Brain microvascular endothelial cell (primary cell): Measurements from ENCODE around the gene SMIM17.

Source experiments
- DNase-seq: peaks from one replicate; pipeline ENCODE4 v3.0.0-alpha.2; 2020
- H3K27ac ChIP-seq: fragments of 250-450 bp; sonication (Bioruptor Pico); 2 replicates; pipeline ENCODE4 v1.5.1; 2020; ENCODE audit warnings: mild to moderate bottlenecking, moderate library complexity
- H3K27me3 ChIP-seq: fragments of 250-450 bp; sonication (Bioruptor Pico); replicated peaks from 2 replicates; pipeline ENCODE4 v1.5.1; 2020; ENCODE audit warnings: mild to moderate bottlenecking
- H3K36me3 ChIP-seq: fragments of 250-450 bp; sonication (Bioruptor Pico); replicated peaks from 2 replicates; pipeline ENCODE4 v1.5.1; 2020; ENCODE audit warnings: mild to moderate bottlenecking
- H3K4me3 ChIP-seq: 2 replicates; pipeline ENCODE4 v1.5.1; 2011; ENCODE audit warnings: low read depth, mild to moderate bottlenecking, control low read depth, low read length, moderate library complexity
- CTCF ChIP-seq: IDR thresholded peaks from 2 replicates; pipeline ENCODE4 v1.5.1; 2011; ENCODE audit warnings: low read depth, mild to moderate bottlenecking, moderate library complexity, low read length, control low read depth, inconsistent platforms; ENCODE audit errors: missing control alignments
- in situ Hi-C: cut with HindIII; loops from 2 replicates; pipeline ENCODE4 v1.10.0; 2017; ENCODE audit warnings: low sequenced_read_pairs, low pct_ligation_motif_present

SMIM17 gene

DNA sequence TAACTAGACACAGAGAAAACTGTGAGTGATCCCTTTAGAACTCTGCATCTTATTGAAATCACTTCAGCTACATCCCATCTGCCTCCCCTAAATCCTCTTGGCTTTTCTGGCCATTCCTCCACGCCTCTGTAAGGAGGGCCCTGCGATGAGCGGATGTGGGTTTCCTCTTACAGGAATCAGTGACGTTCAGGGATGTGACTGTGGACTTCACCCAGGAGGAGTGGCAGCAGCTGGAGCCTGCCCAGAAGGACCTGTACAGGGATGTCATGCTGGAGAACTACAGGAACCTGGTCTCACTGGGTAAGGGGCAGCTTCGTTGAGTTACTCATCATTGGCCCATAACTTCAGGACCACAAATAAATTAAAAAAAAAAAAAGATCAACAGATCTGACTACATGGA is 29.3 kb upstream of the SMIM17 start:
- Histone ChIP-seq H3K27ac (no peak overlapping the region), H3K4me3 (no peak overlapping the region), H3K27me3 (no peaks in the 10 kb centered on the region), H3K36me3 (peaks cover 3% of the 10 kb centered on the region)
- no peak for TF ChIP-seq CTCF
- no peak for DNase-seq
- in situ Hi-C loops = no loop called here

- H3K36me3 ChIP-seq = peaks cover 7% of the 10 kb centered on the region
- in situ Hi-C loops = no loop called here
- no peaks in the 10 kb centered on the region for H3K27me3 ChIP-seq
- no peak overlapping the region for H3K4me3 ChIP-seq
- H3K27ac ChIP-seq = no peak overlapping the region
- DNase-seq = no peak
- TF ChIP-seq CTCF = no peak
These were observed 25.4 kb upstream of the SMIM17 start for GRCh38 chr19:56617531-56617930.

GRCh38 chr19:56619121-56619520 is 23.8 kb upstream of the SMIM17 start:
- no peaks in the 10 kb centered on the region for H3K27me3 ChIP-seq
- DNase-seq = no peak
- H3K4me3 ChIP-seq = no peak overlapping the region
- in situ Hi-C loops = no loop called here
- no peak for TF ChIP-seq CTCF
- peaks cover 15% of the 10 kb centered on the region for H3K36me3 ChIP-seq
- no peak overlapping the region for H3K27ac ChIP-seq

DNA sequence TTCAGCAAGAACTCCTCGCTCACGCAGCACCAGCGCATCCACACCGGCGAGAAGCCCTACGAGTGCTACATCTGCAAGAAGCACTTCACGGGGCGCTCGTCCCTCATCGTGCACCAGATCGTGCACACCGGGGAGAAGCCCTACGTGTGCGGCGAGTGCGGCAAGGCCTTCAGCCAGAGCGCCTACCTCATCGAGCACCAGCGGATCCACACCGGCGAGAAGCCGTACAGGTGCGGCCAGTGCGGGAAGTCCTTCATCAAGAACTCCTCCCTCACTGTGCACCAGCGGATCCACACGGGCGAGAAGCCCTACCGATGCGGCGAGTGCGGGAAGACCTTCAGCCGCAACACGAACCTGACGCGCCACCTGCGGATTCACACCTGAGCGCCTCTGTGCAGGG is 20.6 kb upstream of the SMIM17 start:
- Histone ChIP-seq H3K27ac (no peak overlapping the region), H3K36me3 (peaks cover 17% of the 10 kb centered on the region), H3K27me3 (no peaks in the 10 kb centered on the region), H3K4me3 (no peak overlapping the region)
- in situ Hi-C loops = no loop called here
- DNase-seq = no peak
- TF ChIP-seq CTCF = no peak

DNA sequence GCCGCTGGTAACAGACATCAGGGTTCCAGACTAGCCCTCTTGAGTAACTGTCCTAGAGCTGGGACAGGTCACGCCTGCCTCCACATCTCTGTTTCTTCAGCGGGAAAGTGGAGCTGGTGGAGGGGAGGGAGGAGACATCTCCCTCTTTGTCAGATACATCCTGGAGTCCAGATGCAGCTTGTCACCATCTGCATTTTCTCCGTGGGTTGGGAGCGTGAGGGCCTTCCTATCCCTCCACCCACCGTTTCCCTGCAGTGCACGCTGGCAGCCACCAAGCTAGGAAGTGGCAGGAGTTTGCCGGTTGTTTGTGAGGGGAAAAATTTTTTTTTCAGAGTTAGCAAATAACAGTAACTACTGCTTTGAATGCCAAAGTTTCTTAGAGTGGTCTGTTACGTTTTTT is 20.0 kb upstream of the SMIM17 start:
- H3K4me3 ChIP-seq = no peak overlapping the region
- no peak for DNase-seq
- H3K27ac ChIP-seq = no peak overlapping the region
- peaks cover 15% of the 10 kb centered on the region for H3K36me3 ChIP-seq
- TF ChIP-seq CTCF = no peak
- H3K27me3 ChIP-seq = no peaks in the 10 kb centered on the region
- in situ Hi-C loops = no loop called here

- no peaks in the 10 kb centered on the region for H3K27me3 ChIP-seq
- in situ Hi-C loops = no loop called here
- DNase-seq = no peak
- TF ChIP-seq CTCF = no peak
- no peak overlapping the region for H3K4me3 ChIP-seq
- H3K27ac ChIP-seq = no peak overlapping the region
- H3K36me3 ChIP-seq = peaks cover 14% of the 10 kb centered on the region
These were observed 17.3 kb upstream of the SMIM17 start for GRCh38 chr19:56625708-56626107.
